Keratinocyte (primary cell): ENCODE data around the gene TMEM30B. TPM values are rescaled to one million over a fixed set of nuclear protein-coding genes. Genes with fewer than 3 reads are reported as not detected.

Experiments used
- DNase-seq: peaks from one replicate; pipeline ENCODE4 v3.0.0-alpha.2; 2011; ENCODE audit warnings: low read depth, missing footprints, low spot score
- FAIRE-seq: peaks from 2 replicates; lab custom pipeline; 2011; peaks lifted over from hg19 to GRCh38; lab: Jason Lieb, UNC
- H2AFZ ChIP-seq: 2 replicates; pipeline ENCODE4 v1.6.0; 2012; ENCODE audit warnings: low read length, control low read depth, inconsistent platforms; ENCODE audit not compliant: control insufficient read depth
- H3K27ac ChIP-seq: 2 replicates; pipeline ENCODE4 v1.5.1; 2011; ENCODE audit warnings: low read length; ENCODE audit not compliant: control insufficient read depth, insufficient read depth
- H3K27me3 ChIP-seq: 3 replicates; pipeline ENCODE4 v1.6.0; 2011; ENCODE audit warnings: low read length; ENCODE audit not compliant: control insufficient read depth, insufficient read depth; ENCODE audit errors: extremely low read depth
- H3K36me3 ChIP-seq, 2 experiments: 2 replicates in 1 of 2; 3 replicates in 1 of 2; pipeline ENCODE4 v1.5.1; 2011; ENCODE audit warnings: low read length in 2 of 2, mild to moderate bottlenecking in 1 of 2; ENCODE audit not compliant: control insufficient read depth in 2 of 2, insufficient read depth in 2 of 2; ENCODE audit errors: extremely low read depth in 1 of 2
- H3K4me1 ChIP-seq: 3 replicates; pipeline ENCODE4 v1.5.1; 2011; ENCODE audit warnings: low read length; ENCODE audit not compliant: control insufficient read depth, insufficient read depth; ENCODE audit errors: extremely low read depth
- H3K4me2 ChIP-seq: 3 replicates; pipeline ENCODE4 v1.6.0; 2011; ENCODE audit warnings: low read depth, low read length; ENCODE audit not compliant: control insufficient read depth, insufficient read depth; ENCODE audit errors: extremely low read depth
- H3K4me3 ChIP-seq, 3 experiments: fragments of 200-600 bp in 1 of 3; sonication (generic) in 1 of 3; 2 replicates in 2 of 3; 3 replicates in 1 of 3; pipeline ENCODE4 v1.5.1; 2011 to 2016; ENCODE audit warnings: low read length in 3 of 3, mild to moderate bottlenecking in 3 of 3, control low read depth in 2 of 3, inconsistent platforms in 1 of 3, low read depth in 1 of 3, mixed read lengths in 1 of 3, mixed run types in 1 of 3, moderate library complexity in 1 of 3; ENCODE audit not compliant: control insufficient read depth in 2 of 3, insufficient read depth in 2 of 3; ENCODE audit errors: extremely low read depth in 1 of 3
- H3K79me2 ChIP-seq: 2 replicates; pipeline ENCODE4 v1.6.0; 2012; ENCODE audit warnings: low read length; ENCODE audit not compliant: control insufficient read depth, insufficient read depth
- H3K9ac ChIP-seq: 3 replicates; pipeline ENCODE4 v1.6.0; 2011; ENCODE audit warnings: low read length; ENCODE audit not compliant: control insufficient read depth, insufficient read depth; ENCODE audit errors: extremely low read depth
- H3K9me1 ChIP-seq: 3 replicates; pipeline ENCODE4 v1.6.0; 2011; ENCODE audit warnings: low read length; ENCODE audit not compliant: control insufficient read depth, insufficient read depth; ENCODE audit errors: extremely low read depth
- H3K9me3 ChIP-seq: 2 replicates; pipeline ENCODE4 v1.5.1; 2012; ENCODE audit warnings: low read depth, low read length; ENCODE audit not compliant: control insufficient read depth
- H4K20me1 ChIP-seq: 3 replicates; pipeline ENCODE4 v1.6.0; 2011; ENCODE audit warnings: low read length; ENCODE audit not compliant: control insufficient read depth, insufficient read depth; ENCODE audit errors: extremely low read depth
- CTCF ChIP-seq, 3 experiments: IDR thresholded peaks in 1 of 3; conservative IDR thresholded peaks in 1 of 3; optimal IDR thresholded peaks in 1 of 3; 2 replicates in 2 of 3; 3 replicates in 1 of 3; pipeline versions ENCODE3 to v1.5.1; 2011; ENCODE audit warnings: low read length in 3 of 3, mild to moderate bottlenecking in 3 of 3, moderate library complexity in 2 of 3, control low read depth in 1 of 3, inconsistent platforms in 1 of 3; ENCODE audit not compliant: insufficient read depth in 2 of 3; ENCODE audit errors: extremely low read depth in 1 of 3
- EZH2 ChIP-seq: IDR thresholded peaks from one replicate; pipeline ENCODE4 v1.6.1; 2012; ENCODE audit warnings: inconsistent platforms, mild to moderate bottlenecking, low read length, moderate library complexity
- dilution Hi-C: fragments of 300-500 bp; cut with MboI; formaldehyde crosslinking; loops from one replicate; pipeline ENCODE4 v1.7.0; 2020; ENCODE audit warnings: low sequenced_read_pairs; ENCODE audit not compliant: extremely low pct_ligation_motif_present
- polyA plus RNA-seq, 5 experiments: library from polyadenylated mRNA; depleted of rRNA in 3 of 5; stranded (reverse) in 3 of 5; stranded (forward) in 1 of 5; unstranded in 1 of 5; fragments of >200 nt; gene quantifications; 1 replicate in 1 of 5; 2 replicates in 3 of 5; 3 replicates in 1 of 5; pipeline versions ENCODE4 v1.2.1 to v1.2.3, GENCODE V29; 2011 to 2012; ENCODE audit warnings: missing spikeins in 2 of 5, low read depth in 1 of 5, low replicate concordance in 1 of 5

TMEM30B gene
- polyA plus RNA-seq, 1 donor (not counting 4 experiments of a cell fraction or from before 2014, with no cell fraction given) = 8.1 TPM

- no peaks in the 10 kb centered on the region for H3K9me3 ChIP-seq
- dilution Hi-C loops = no loop called here
- H3K4me2 ChIP-seq = no peak overlapping the region
- FAIRE-seq = no peak
- TF ChIP-seq EZH2 (no peak), CTCF (optimal IDR thresholded peaks at IDR 0.05 in 1 of 3, IDR thresholded peaks at IDR 0.05 in 1 of 3, conservative IDR thresholded peaks at IDR 0.05 in 1 of 3; ENCODE audit: extremely low read depth in 1 of 3, insufficient read depth in 2 of 3, low read length in 3 of 3) (no peak)
- H3K27ac ChIP-seq = no peak overlapping the region
- no peak overlapping the region for H2AFZ ChIP-seq
- no peaks in the 10 kb centered on the region for H3K4me1 ChIP-seq
- H3K79me2 ChIP-seq = no peaks in the 10 kb centered on the region
- H3K9ac ChIP-seq = no peak overlapping the region
- H4K20me1 ChIP-seq = no peaks in the 10 kb centered on the region
- H3K9me1 ChIP-seq = no peaks in the 10 kb centered on the region
- no peaks in the 10 kb centered on the region for H3K36me3 ChIP-seq
- no peak for DNase-seq
- no peaks in the 10 kb centered on the region for H3K27me3 ChIP-seq
- H3K4me3 ChIP-seq = no peak overlapping the region
Measured at GRCh38 chr14:61304688-61305087, 23.6 kb upstream of the TMEM30B start.

DNA sequence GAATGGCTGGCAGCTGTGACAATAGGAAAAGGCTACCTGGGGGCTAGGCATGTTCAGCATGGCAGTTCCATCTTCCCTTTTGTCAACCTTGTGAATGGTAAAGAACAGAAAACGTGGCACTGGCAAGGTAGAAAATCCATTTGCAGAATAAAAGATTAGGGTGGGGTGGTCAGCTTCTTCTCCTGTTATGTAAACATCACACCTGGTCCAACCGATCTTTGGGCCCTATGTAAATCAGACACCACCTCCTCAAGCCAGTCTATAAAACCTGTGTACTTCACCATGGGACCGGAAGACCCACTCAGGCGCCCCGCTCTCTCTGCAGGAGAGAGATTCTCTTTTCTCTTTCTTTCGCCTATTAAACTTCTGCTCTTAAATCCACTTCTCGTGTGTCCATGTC, 19.6 kb upstream of the TMEM30B start:
- FAIRE-seq (no peak), DNase-seq (no peak)
- dilution Hi-C loops = no loop called here
- no peaks in the 10 kb centered on the region for H3K9me1 ChIP-seq
- no peak overlapping the region for H3K4me2 ChIP-seq
- no peaks in the 10 kb centered on the region for H3K27me3 ChIP-seq
- H3K9ac ChIP-seq = no peak overlapping the region
- H3K4me3 ChIP-seq = no peak overlapping the region
- H3K9me3 ChIP-seq = no peaks in the 10 kb centered on the region
- TF ChIP-seq EZH2 (no peak), CTCF (optimal IDR thresholded peaks at IDR 0.05 in 1 of 3, IDR thresholded peaks at IDR 0.05 in 1 of 3, conservative IDR thresholded peaks at IDR 0.05 in 1 of 3; ENCODE audit: extremely low read depth in 1 of 3, insufficient read depth in 2 of 3, low read length in 3 of 3) (no peak)
- no peaks in the 10 kb centered on the region for H3K79me2 ChIP-seq
- no peaks in the 10 kb centered on the region for H3K4me1 ChIP-seq
- no peaks in the 10 kb centered on the region for H3K36me3 ChIP-seq
- H3K27ac ChIP-seq = no peak overlapping the region
- no peaks in the 10 kb centered on the region for H4K20me1 ChIP-seq
- no peak overlapping the region for H2AFZ ChIP-seq
